NCI-H524 (cell line): ENCODE results near the gene PET100.

Experiments used
- DNase-seq, 2 experiments: peaks; one replicate each; lab custom pipeline; 2025; lab: John Stamatoyannopoulos, UW

PET100 gene

GRCh38 chr19:7629347-7630054, at the start of gene PET100, which contains the start of gene XAB2:
TSS of gene PET100 (plus strand) at chr19:7629793. CDS start at chr19:7629834, 41 bp downstream.
TSS of gene XAB2 (minus strand) at chr19:7629545. CDS start at chr19:7629527, 18 bp downstream.
- peak; percentile 97 to 99 for DNase-seq

- DNase-seq = no peak
Observed at GRCh38 chr19:7582446-7582845, 47.1 kb upstream of the PET100 start.

- no peak for DNase-seq
Observed at GRCh38 chr19:7589822-7590221, 39.8 kb upstream of the PET100 start.

- no peak for DNase-seq
Observed at GRCh38 chr19:7590256-7590655, 39.3 kb upstream of the PET100 start.

- peak; percentile 79 to 89 for DNase-seq
Observed at GRCh38 chr19:7595466-7596133, 34.0 kb upstream of the PET100 start, which contains the start of gene CAMSAP3. TSS of gene CAMSAP3 (plus strand) at chr19:7595863. CDS start at chr19:7596003, 140 bp downstream.

GRCh38 chr19:7596211-7596937, 33.2 kb upstream of the PET100 start:
- DNase-seq = no peak

GRCh38 chr19:7597689-7598088, 31.9 kb upstream of the PET100 start:
- DNase-seq = no peak

- no peak for DNase-seq
Observed at GRCh38 chr19:7598180-7598579, 31.4 kb upstream of the PET100 start.

- no peak for DNase-seq
Observed at GRCh38 chr19:7600721-7601120, 28.9 kb upstream of the PET100 start.

- DNase-seq = no peak
Observed at GRCh38 chr19:7602240-7602934, 27.2 kb upstream of the PET100 start.

- DNase-seq = no peak
Observed at GRCh38 chr19:7602935-7603497, 26.6 kb upstream of the PET100 start.

GRCh38 chr19:7603919-7604318, 25.7 kb upstream of the PET100 start:
- no peak for DNase-seq

- DNase-seq = no peak
Observed at GRCh38 chr19:7605490-7606222, 23.9 kb upstream of the PET100 start.

- DNase-seq = no peak
Observed at GRCh38 chr19:7606289-7606688, 23.3 kb upstream of the PET100 start.

GRCh38 chr19:7607212-7607873, 22.2 kb upstream of the PET100 start:
- no peak for DNase-seq

GRCh38 chr19:7607874-7608560, 21.6 kb upstream of the PET100 start:
- no peak for DNase-seq

- DNase-seq = no peak
Observed at GRCh38 chr19:7610491-7611240, 18.9 kb upstream of the PET100 start.

- no peak for DNase-seq
Observed at GRCh38 chr19:7611541-7612279, 17.9 kb upstream of the PET100 start.
